GM10847 (cell line): ENCODE data around the gene CFAP46.

Experiments used
- POLR2A ChIP-seq: IDR thresholded peaks from 2 replicates; pipeline ENCODE4 v1.6.1; 2011; ENCODE audit not compliant: insufficient read length; ENCODE audit errors: extremely low read depth

The CFAP46 gene

DNA sequence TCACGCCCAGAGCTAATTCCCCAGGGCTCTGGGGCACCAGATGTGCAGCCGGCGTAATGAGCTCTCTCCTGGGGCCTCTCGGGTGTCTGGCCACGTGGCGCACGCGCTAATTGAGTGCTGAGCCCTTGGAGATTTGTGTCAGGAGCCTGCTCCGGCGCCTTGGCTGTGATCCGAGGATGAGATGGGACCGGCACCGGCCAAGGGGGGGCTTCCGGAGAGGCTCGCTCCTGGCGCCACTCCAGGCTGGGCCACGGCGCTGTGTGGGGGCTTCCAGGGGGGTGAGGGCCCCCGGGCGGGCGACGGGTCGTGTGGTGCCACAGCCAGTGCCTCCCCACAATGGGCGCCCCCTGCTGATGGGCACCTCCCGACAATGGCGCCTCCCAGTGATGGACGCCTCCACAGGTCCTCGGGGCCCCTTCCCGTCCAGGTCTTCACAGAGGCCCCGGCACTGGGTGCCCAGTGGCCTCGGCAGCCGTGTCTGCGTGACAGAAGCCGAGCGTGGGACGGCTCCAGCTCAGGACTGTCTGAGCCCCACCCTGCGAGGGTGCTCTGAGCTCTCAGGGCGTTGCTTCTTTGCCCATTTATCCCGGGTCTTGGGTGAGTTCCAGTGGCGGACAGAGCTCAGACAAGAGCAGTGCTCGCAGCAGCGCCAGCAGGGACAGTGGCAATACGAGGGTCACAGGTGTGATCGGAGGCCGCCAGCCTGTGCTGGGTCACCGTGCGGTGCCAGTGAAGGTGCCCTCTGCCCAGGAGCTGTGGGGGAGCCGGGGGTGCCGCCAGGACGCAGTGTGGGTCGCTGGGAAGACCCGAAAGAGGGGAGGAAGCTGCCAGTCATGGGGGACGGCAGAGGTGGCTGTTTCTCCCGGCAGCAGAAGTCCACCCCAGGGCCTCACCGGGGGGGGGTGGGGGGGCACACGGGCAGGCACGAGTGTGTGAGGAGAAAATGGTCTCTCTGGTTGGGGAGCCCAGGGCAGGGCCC lies 148.2 kb downstream of the CFAP46 start:
- no peak for TF ChIP-seq POLR2A

DNA sequence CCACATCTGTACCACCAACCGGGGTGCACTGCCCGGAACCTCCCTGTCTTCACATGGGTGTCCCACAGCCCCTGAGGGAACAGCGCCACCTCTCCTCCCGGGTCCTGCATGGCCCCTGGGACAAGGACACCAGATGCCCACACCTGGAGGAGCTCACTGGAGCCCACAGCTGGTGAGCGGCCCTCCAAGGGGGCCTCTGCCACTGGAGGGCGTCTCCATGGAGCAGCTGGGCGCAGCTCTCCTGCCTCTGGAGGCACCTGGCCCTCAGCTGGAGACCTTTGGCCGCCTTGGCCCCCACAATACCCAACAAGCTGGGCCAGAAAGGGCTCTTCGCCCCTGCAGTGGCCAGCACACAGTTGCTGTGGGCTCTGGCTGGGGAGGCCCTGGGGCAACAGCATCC lies 149.2 kb downstream of the CFAP46 start:
- TF ChIP-seq POLR2A: no peak

DNA sequence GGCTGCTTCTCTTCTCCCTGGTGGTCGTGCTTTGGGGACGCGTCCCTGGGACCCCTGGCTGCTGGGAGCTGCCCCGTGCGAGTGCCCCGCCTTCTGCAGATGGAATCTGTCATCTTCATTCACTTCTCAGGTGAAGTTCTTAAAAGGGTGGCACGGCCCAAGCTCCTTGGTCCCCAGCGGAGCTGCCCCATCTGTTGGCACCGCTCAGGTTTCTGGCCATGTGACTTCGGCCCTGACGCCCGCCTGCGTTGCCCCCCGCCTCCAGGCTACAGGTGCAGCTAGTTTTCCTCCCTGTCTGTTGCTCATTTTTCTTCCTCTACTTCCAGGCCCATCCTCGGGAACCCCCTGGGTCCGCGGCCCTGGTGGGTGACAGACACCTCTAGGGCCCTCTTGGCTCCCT lies 149.6 kb downstream of the CFAP46 start:
- no peak for TF ChIP-seq POLR2A

DNA sequence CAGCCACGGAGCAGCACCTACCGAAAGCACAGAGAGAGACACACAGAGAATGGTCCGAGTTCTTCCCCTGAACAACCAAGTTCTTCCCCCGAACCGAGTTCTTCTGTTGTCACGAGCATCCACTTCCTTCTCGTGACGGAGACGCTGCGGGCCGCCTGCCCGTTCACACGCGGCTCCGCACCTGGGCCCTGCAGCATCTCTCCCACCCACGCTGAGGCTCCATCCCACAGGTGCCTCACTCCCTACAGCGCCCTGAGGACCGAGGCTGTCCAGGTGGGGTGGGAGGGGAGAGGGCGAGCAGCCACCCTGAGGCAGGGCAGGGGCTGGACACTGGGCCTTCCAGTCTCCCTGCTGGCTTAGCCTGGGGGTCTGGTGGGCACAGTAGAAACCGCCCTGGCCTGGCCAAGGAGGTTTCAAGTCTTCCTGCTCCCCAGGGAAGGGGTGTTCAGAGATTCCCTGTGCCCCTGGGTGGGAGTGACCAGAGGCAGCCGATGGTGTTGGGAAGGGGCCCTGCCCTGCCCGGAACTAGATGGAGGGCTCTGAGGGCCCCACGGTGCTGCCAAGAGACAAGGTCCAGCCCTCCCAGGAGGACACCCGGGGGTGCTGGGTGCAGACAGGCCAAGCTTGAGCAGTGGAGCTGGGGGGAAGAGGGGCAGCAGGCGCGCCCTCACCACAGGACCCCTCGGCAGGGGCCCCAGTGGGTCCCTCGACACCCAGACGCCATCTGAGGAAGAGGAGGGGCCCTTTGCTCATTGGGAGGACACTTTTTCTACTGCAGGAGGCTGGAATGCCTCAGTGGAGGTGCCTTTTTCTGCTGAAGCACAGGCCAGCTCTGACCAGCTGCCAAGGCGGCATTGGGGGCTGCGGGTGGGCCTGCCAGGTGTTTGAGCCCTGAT lies 151.2 kb downstream of the CFAP46 start:
- TF ChIP-seq POLR2A: no peak

DNA sequence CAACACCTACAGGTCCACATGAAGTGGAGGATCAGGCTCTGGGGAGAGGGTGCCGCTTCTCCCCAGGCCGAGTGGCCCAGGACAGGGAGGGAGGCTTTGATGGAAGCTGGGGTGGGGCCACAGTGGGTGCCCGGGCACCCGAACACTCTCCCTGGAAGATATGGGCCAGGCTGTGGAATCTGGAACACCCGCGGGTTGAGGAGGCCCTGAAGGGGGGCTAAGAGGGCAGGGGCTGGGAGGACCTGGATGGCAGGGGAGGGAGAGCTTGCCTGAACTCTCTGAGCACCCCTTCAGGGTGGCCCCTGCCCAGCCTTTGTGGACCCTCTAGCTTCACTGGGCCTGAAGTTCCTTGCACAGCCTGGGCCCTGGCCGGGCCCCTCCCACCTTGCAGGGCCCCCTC lies 151.9 kb downstream of the CFAP46 start:
- no peak for TF ChIP-seq POLR2A

DNA sequence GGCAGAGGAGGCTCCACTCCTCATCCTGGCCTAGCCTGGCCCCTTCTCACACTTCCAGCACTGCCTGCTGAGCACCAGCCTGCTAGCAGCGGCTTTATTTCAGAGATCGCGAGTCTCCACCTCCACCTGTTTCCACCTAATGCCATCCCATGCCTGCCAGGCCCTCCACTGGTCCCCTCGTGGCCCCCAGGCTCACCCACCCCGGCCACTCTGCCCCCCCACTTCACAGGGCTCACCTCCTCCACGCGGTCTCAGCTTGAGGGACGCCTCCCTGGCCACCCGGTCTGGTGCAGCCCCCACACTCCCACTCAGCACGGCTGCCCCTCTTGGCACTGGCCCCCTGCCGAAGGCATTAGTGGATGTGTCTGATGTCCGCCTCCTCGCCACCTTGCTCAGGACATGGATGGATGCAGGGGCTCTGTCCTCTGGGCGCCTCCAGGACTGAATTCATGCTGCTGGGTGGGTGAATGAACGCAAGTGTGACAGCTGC lies 152.7 kb downstream of the CFAP46 start:
- TF ChIP-seq POLR2A: no peak

GRCh38 chr10:132788831-132789219 lies 153.5 kb downstream of the CFAP46 start:
- TF ChIP-seq POLR2A: no peak

GRCh38 chr10:132788180-132788830 lies 154.1 kb downstream of the CFAP46 start:
- no peak for TF ChIP-seq POLR2A

GRCh38 chr10:132787495-132788179 lies 154.7 kb downstream of the CFAP46 start:
- no peak for TF ChIP-seq POLR2A

DNA sequence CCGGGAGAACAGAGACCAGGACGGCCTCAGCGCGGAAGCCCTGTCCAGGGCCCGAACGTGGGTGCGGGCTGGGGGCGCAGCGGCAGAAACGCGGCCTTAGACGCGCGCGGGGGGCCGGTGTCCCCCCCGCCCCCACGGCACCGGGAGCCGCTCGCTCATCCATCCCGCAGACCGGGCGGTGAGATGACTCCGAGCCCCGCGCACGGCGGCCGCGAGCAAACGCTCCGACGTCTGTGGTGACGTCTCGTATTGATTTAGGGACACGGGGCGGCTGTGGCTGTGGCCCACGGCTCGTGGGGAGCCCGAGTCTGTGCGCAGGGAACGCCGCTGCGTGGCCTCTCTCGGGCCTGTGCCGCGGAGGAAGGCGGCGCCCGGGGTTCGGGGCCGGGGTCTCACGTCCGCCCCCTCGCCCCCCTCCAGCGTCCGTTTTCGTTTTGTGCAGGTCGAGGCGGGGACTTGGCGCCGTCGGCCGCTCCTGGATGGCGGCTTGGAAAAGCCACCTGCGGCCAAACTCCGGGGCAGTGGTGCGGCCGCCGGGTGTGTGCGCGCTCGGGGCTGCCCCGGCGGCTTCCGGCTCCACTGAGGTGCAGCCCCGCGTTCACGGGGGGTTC lies 155.4 kb downstream of the CFAP46 start:
- no peak for TF ChIP-seq POLR2A

DNA sequence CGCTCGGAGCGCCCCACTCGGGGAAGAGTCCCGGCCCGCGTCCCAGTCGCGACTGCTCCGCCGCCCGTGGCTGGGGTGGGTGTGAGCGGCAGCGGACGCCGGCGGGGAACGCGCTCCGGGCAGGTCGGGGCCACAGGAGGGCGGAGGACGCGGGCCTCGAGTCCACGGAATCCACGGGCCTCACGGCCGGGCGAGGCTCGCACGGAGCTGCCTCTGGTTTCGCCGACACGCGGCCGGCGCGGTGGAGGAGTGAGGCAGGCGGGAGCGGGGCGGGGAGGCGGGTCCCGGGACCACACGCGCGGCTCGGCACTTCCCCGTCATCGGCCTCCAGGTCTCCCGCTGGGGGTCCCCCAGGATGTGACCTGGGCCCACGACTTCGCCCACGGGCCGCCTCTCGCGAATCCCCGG lies 155.9 kb downstream of the CFAP46 start:
- TF ChIP-seq POLR2A: no peak

GRCh38 chr10:132785723-132786475 lies 156.5 kb downstream of the CFAP46 start, which contains the start of gene NKX6-2:
NKX6-2 (minus strand) TSS chr10:132786147; CDS start chr10:132785948, 199 bp downstream.
- TF ChIP-seq POLR2A: no peak
